GOT3 (cell line): ENCODE measurements around the gene ALDH4A1.

Source experiments
- DNase-seq: peaks from one replicate; lab custom pipeline; 2025; ENCODE audit warnings: mixed read lengths; lab: John Stamatoyannopoulos, UW

ALDH4A1 gene

GRCh38 chr1:18922848-18923755 lies 20.7 kb upstream of the ALDH4A1 start:
- no peak for DNase-seq

GRCh38 chr1:18922319-18922726 lies 20.0 kb upstream of the ALDH4A1 start:
- DNase-seq: peak; percentile 19

GRCh38 chr1:18921516-18922251 lies 19.3 kb upstream of the ALDH4A1 start:
- DNase-seq: no peak

GRCh38 chr1:18920931-18921330 lies 18.6 kb upstream of the ALDH4A1 start:
- DNase-seq: no peak

GRCh38 chr1:18919956-18920355 lies 17.6 kb upstream of the ALDH4A1 start:
- no peak for DNase-seq

- no peak for DNase-seq
These were observed 17.0 kb upstream of the ALDH4A1 start for GRCh38 chr1:18919197-18919905.

- no peak for DNase-seq
These were observed 16.1 kb upstream of the ALDH4A1 start for GRCh38 chr1:18918417-18918816.

GRCh38 chr1:18917071-18917799 lies 14.9 kb upstream of the ALDH4A1 start:
- no peak for DNase-seq

- DNase-seq: no peak
These were observed 13.0 kb upstream of the ALDH4A1 start for GRCh38 chr1:18915341-18915740.

- DNase-seq: no peak
These were observed 10.9 kb upstream of the ALDH4A1 start for GRCh38 chr1:18913065-18913835.

GRCh38 chr1:18912550-18912949 lies 10.2 kb upstream of the ALDH4A1 start:
- DNase-seq: no peak

GRCh38 chr1:18908911-18909771 lies 6.8 kb upstream of the ALDH4A1 start:
- no peak for DNase-seq

GRCh38 chr1:18907917-18908845 lies 5.8 kb upstream of the ALDH4A1 start:
- no peak for DNase-seq

- no peak for DNase-seq
These were observed 4.9 kb upstream of the ALDH4A1 start for GRCh38 chr1:18907021-18907916.

- no peak for DNase-seq
These were observed 969 bp upstream of the ALDH4A1 start for GRCh38 chr1:18903291-18903756.

- DNase-seq: no peak
These were observed 318 bp downstream of the ALDH4A1 start for GRCh38 chr1:18901952-18902522.
